ENCODE results near the gene AGRN.
"Not testable (repeated sequence)": the region's sequence is repeated elsewhere in the genome, so short reads cannot be mapped to it uniquely, and the experiment has no call there.

The AGRN gene

DNA sequence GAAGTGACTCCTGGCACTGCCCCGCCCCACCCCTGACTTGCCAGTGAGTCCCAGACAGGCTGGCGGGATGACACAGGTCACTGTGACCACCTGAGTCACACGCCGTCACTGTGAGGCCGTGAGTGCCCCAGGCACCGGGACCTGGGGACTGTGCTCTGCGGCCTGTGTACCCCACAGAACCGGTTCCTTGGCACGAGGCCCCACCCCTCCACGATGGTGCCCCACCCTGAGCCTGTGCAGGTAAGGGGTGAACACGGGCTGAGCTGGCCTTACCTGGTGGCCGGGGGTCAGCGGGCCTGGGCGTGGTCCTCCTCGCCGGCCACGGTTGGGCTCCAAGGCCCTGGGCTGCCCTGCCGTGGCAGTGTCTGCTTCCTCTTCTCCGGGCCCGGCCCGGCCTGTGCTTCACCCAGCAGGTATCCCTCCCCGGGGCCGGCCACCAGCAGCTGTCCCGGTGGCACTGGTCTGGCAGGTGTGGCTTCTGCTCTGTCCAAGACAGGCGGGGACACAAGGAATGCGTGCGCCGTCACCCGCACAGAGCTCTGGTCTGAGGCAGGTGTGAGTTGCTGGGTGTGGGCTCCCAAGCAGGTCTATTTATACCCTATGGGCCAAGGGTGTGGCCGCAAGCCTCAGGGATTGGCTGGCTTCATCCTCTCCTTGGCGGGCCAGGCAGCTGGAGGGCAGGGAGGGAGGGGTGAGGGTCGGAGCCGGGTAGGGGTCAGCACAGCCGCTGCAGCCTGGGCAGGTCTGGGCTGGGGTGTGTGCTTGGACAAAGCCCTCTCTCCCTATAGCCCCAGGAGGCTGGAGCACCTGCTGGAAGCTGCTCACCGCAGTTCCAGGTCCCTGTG is 54.0 kb downstream of the AGRN start, which contains the start of gene RNF223:
RNF223 (minus strand) TSS at position 564 of the 845 bp plus-strand sequence. CDS start 1,740 bp downstream, outside the sequence.
- H3K4me2 ChIP-seq (ENCODE audit: low read depth, low read length) = no peak within 1 kb of the TSS
- TF ChIP-seq EZH2phosphoT487 (IDR thresholded peaks at IDR 0.05; ENCODE audit: low read length) = no peak
- TF ChIP-seq EZH2 (optimal IDR thresholded peaks at IDR 0.05; ENCODE audit: low read depth, low read length) = no peak
- no peak for TF ChIP-seq CTCF (IDR thresholded peaks at IDR 0.05; ENCODE audit: low read length)
- H3K4me1 ChIP-seq (ENCODE audit: low read length) = no peaks in the 10 kb centered on the region
- DNase-seq = no peak
- no peak within 1 kb of the TSS for H3K27ac ChIP-seq (ENCODE audit: low read length)
- no peaks in the 10 kb centered on the region for H3K9me3 ChIP-seq (replicated peaks; ENCODE audit: insufficient read depth, low read length)
- no peaks in the 10 kb centered on the region for H3K36me3 ChIP-seq (replicated peaks; ENCODE audit: insufficient read depth, low read length)
- no peaks in the 10 kb centered on the region for H3K9me2 ChIP-seq (replicated peaks; ENCODE audit: insufficient read depth, low read length)
- no peaks in the 10 kb centered on the region for H3F3A ChIP-seq (ENCODE audit: insufficient read depth, low read length)
- no peaks in the 10 kb centered on the region for H3K79me2 ChIP-seq (ENCODE audit: low read length)
- no peaks in the 10 kb centered on the region for H4K20me1 ChIP-seq (ENCODE audit: insufficient read depth, low read length)
- H3K27me3 ChIP-seq (replicated peaks; ENCODE audit: insufficient read depth, low read length) = peaks cover 67% of the 10 kb centered on the region
- no peak within 1 kb of the TSS for H3K4me3 ChIP-seq (ENCODE audit: low read length)
- H3K9ac ChIP-seq (ENCODE audit: low read length) = no peak within 1 kb of the TSS
- no peak within 1 kb of the TSS for H2AFZ ChIP-seq (ENCODE audit: low read length)

GRCh38 chr1:1074631-1075147 is 54.8 kb downstream of the AGRN start:
- Histone ChIP-seq H3K4me1 (ENCODE audit: low read length) (no peaks in the 10 kb centered on the region), H3K9me2 (replicated peaks; ENCODE audit: insufficient read depth, low read length) (no peaks in the 10 kb centered on the region), H2AFZ (ENCODE audit: low read length) (no peak overlapping the region), H3K9me3 (replicated peaks; ENCODE audit: insufficient read depth, low read length) (no peaks in the 10 kb centered on the region), H3K9ac (ENCODE audit: low read length) (no peak overlapping the region), H3K4me3 (ENCODE audit: low read length) (no peak overlapping the region), H3K27me3 (replicated peaks; ENCODE audit: insufficient read depth, low read length) (peaks cover 68% of the 10 kb centered on the region), H3K79me2 (ENCODE audit: low read length) (no peaks in the 10 kb centered on the region), H3F3A (ENCODE audit: insufficient read depth, low read length) (no peaks in the 10 kb centered on the region), H3K36me3 (replicated peaks; ENCODE audit: insufficient read depth, low read length) (no peaks in the 10 kb centered on the region), H3K4me2 (ENCODE audit: low read depth, low read length) (no peak overlapping the region), H3K27ac (ENCODE audit: low read length) (no peak overlapping the region), H4K20me1 (ENCODE audit: insufficient read depth, low read length) (no peaks in the 10 kb centered on the region)
- TF ChIP-seq EZH2phosphoT487 (IDR thresholded peaks at IDR 0.05; ENCODE audit: low read length) (no peak), CTCF (IDR thresholded peaks at IDR 0.05; ENCODE audit: low read length) (no peak), EZH2 (optimal IDR thresholded peaks at IDR 0.05; ENCODE audit: low read depth, low read length) (no peak)
- no peak for DNase-seq

DNA sequence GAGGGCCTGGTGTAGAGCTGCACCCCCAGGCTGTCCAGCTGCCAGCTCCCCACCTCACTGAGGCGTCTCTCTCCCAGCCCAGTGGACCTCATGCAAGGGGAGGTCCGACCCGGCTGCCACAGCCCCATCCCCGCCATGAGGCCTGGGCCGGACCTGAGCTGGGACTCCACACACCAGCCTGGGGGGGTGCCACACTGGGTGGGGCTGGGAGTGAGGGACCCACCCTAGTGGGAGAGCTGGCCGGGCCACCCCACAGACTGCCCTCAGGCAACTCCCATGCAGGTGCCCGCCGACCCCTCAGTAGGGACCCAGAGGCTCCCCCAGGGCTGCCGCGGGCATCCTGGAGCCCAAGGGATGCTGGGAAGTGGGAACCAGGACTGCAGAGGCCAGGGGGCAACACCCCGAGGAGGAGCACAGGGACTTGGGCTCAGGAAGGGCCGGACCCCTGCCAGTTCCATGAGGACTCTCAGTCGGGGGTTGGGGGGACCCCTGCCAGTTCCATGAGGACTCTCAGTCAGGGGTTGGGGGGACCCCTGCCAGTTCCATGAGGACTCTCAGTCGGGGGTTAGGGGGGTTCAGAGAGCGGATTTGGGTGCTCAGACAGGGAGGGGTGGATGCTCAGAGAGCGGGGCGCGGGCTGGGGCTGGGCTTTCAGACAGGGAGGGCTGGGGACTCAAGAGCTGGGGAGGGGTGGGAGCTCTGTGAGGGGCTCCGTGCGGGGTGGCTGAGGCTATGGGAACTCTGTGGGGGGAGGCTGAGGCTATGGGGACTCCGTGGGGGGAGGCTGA is 55.4 kb downstream of the AGRN start:
- DNase-seq = no peak
- Histone ChIP-seq H2AFZ (ENCODE audit: low read length) (no peak overlapping the region), H4K20me1 (ENCODE audit: insufficient read depth, low read length) (no peaks in the 10 kb centered on the region), H3K9me2 (replicated peaks; ENCODE audit: insufficient read depth, low read length) (no peaks in the 10 kb centered on the region), H3K27ac (ENCODE audit: low read length) (no peak overlapping the region), H3K4me1 (ENCODE audit: low read length) (no peaks in the 10 kb centered on the region), H3K9me3 (replicated peaks; ENCODE audit: insufficient read depth, low read length) (no peaks in the 10 kb centered on the region), H3F3A (ENCODE audit: insufficient read depth, low read length) (no peaks in the 10 kb centered on the region), H3K9ac (ENCODE audit: low read length) (no peak overlapping the region), H3K4me3 (ENCODE audit: low read length) (no peak overlapping the region), H3K36me3 (replicated peaks; ENCODE audit: insufficient read depth, low read length) (no peaks in the 10 kb centered on the region), H3K79me2 (ENCODE audit: low read length) (no peaks in the 10 kb centered on the region), H3K27me3 (replicated peaks; ENCODE audit: insufficient read depth, low read length) (peaks cover 68% of the 10 kb centered on the region), H3K4me2 (ENCODE audit: low read depth, low read length) (no peak overlapping the region)
- TF ChIP-seq EZH2phosphoT487 (IDR thresholded peaks at IDR 0.05; ENCODE audit: low read length) (no peak), EZH2 (optimal IDR thresholded peaks at IDR 0.05; ENCODE audit: low read depth, low read length) (no peak), CTCF (IDR thresholded peaks at IDR 0.05; ENCODE audit: low read length) (no peak)

GRCh38 chr1:1077396-1077795 is 57.5 kb downstream of the AGRN start:
- not testable (repeated sequence) for H3K9ac ChIP-seq (ENCODE audit: low read length); H3K36me3 ChIP-seq (replicated peaks; ENCODE audit: insufficient read depth, low read length); H3K4me2 ChIP-seq (ENCODE audit: low read depth, low read length); H3K4me1 ChIP-seq (ENCODE audit: low read length); H3K4me3 ChIP-seq (ENCODE audit: low read length); H3K9me3 ChIP-seq (replicated peaks; ENCODE audit: insufficient read depth, low read length); H3K9me2 ChIP-seq (replicated peaks; ENCODE audit: insufficient read depth, low read length); DNase-seq; H3K79me2 ChIP-seq (ENCODE audit: low read length); H3F3A ChIP-seq (ENCODE audit: insufficient read depth, low read length); H3K27ac ChIP-seq (ENCODE audit: low read length); H2AFZ ChIP-seq (ENCODE audit: low read length); H4K20me1 ChIP-seq (ENCODE audit: insufficient read depth, low read length)
- H3K27me3 ChIP-seq (replicated peaks; ENCODE audit: insufficient read depth, low read length) = peaks cover 48% of the 10 kb centered on the region

Measured in MM.1S (cell line).